Uterus (tissue), 4 donors: Measurements from ENCODE around the gene RIN2. TPM values are rescaled to one million over a fixed set of nuclear protein-coding genes. Genes with fewer than 3 reads are reported as not detected.

Experiments
- DNase-seq, 2 donors: peaks; one replicate each; pipeline ENCODE4 v3.0.0-alpha.2; 2019 to 2020
- H3K27ac ChIP-seq, 2 donors: fragments of 200-600 bp; sonication (generic); 1 replicate in 1 of 2; 2 replicates in 1 of 2; pipeline ENCODE4 v1.5.1; 2016 to 2018
- H3K27me3 ChIP-seq, 2 donors: fragments of 200-600 bp; sonication (generic); one replicate each; pipeline ENCODE4 v1.5.1; 2018 to 2019; ENCODE audit warnings: control low read depth in 1 of 2
- H3K36me3 ChIP-seq, 2 donors: fragments of 200-600 bp; sonication (generic); one replicate each; pipeline ENCODE4 v1.5.1; 2019; ENCODE audit warnings: control low read depth in 1 of 2
- H3K4me1 ChIP-seq, 2 donors: fragments of 200-600 bp; sonication (generic); one replicate each; pipeline ENCODE4 v1.5.1; 2018 to 2019; ENCODE audit warnings: control low read depth in 1 of 2
- H3K4me3 ChIP-seq, 2 donors: fragments of 200-600 bp; sonication (generic); 1 replicate in 1 of 2; 2 replicates in 1 of 2; pipeline ENCODE4 v1.5.1; 2018 to 2019; ENCODE audit warnings: mild to moderate bottlenecking in 1 of 2
- H3K9me3 ChIP-seq, 2 donors: fragments of 200-600 bp; sonication (generic); one replicate each; pipeline ENCODE4 v1.5.1; 2019; ENCODE audit warnings: control low read depth in 1 of 2
- POLR2A ChIP-seq, 2 donors: fragments of 450-650 bp; IDR thresholded peaks; one replicate each; pipeline ENCODE4 v1.6.1; 2016; ENCODE audit warnings: antibody characterized with exemption in 2 of 2, mild to moderate bottlenecking in 1 of 2, moderate library complexity in 1 of 2
- intact Hi-C: fragments of 100-400 bp; cut with DNase I; formaldehyde crosslinking; loops from one replicate; pipeline ENCODE4 v1.15.1; 2023; ENCODE audit warnings: low total_unique reads
- total RNA-seq, 4 donors: library from RNA; depleted of rRNA in 3 of 4; stranded (reverse); fragments of >200 nt in 3 of 4; gene quantifications; one replicate each; pipeline versions ENCODE4 v1.1.0 to v1.2.4, GENCODE V29; 2014 to 2023
- TF ChIP-seq, protein P1 (sequence below), 4 experiments: fragments of 200-600 bp in 2 of 4; fragments of 450-650 bp in 2 of 4; sonication (generic) in 2 of 4; IDR thresholded peaks; one replicate each; pipeline ENCODE4 v1.5.1; 2016 to 2019; ENCODE audit warnings: antibody characterized with exemption in 4 of 4, mild to moderate bottlenecking in 2 of 4, moderate library complexity in 1 of 4
- donor health status: DM: yes; HTN: yes; CAD: no.

RIN2 gene
- total RNA-seq, 4 donors from 2014 or later, result 29.7 to 77.5 (median 59.6) TPM

DNA sequence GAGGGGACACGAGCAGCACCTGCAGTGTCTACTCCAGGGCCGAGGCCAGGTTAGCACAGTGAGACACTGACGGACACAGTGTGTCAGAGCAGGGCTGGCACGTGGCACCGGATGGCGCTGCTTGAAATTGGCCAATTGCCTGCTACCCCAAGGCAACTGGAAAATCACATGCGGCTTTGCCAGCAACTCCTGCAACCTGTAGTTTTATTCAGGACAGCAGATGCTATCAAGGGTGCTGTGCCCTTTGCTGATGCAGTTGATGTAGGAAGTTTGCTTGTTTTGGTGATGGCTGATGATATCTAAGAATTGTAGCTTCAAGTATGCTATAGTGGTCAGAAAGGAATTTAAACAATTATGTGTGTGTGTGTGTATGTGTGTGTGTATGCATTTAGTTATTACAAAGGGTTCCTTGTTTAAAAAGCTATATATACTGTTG, 25.9 kb downstream of the RIN2 start:
- Histone ChIP-seq H3K4me1 (peaks cover 9 to 14% of the 10 kb centered on the region in 2 donors), H3K27me3 (no peaks in the 10 kb centered on the region), H3K27ac (no peak overlapping the region), H3K9me3 (no peaks in the 10 kb centered on the region), H3K4me3 (no peak overlapping the region), H3K36me3 (no peaks in the 10 kb centered on the region)
- TF ChIP-seq POLR2A (IDR thresholded peaks at IDR 0.05), result no peak
- TF ChIP-seq, protein P1, sequence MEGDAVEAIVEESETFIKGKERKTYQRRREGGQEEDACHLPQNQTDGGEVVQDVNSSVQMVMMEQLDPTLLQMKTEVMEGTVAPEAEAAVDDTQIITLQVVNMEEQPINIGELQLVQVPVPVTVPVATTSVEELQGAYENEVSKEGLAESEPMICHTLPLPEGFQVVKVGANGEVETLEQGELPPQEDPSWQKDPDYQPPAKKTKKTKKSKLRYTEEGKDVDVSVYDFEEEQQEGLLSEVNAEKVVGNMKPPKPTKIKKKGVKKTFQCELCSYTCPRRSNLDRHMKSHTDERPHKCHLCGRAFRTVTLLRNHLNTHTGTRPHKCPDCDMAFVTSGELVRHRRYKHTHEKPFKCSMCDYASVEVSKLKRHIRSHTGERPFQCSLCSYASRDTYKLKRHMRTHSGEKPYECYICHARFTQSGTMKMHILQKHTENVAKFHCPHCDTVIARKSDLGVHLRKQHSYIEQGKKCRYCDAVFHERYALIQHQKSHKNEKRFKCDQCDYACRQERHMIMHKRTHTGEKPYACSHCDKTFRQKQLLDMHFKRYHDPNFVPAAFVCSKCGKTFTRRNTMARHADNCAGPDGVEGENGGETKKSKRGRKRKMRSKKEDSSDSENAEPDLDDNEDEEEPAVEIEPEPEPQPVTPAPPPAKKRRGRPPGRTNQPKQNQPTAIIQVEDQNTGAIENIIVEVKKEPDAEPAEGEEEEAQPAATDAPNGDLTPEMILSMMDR (IDR thresholded peaks at IDR 0.05), result no peak
- intact Hi-C loops, result loop anchor here (5.0 kb wide), 1 partner anchor 213 kb away; no protein-coding TSS in a partner anchor
- DNase-seq, result no peak

DNA sequence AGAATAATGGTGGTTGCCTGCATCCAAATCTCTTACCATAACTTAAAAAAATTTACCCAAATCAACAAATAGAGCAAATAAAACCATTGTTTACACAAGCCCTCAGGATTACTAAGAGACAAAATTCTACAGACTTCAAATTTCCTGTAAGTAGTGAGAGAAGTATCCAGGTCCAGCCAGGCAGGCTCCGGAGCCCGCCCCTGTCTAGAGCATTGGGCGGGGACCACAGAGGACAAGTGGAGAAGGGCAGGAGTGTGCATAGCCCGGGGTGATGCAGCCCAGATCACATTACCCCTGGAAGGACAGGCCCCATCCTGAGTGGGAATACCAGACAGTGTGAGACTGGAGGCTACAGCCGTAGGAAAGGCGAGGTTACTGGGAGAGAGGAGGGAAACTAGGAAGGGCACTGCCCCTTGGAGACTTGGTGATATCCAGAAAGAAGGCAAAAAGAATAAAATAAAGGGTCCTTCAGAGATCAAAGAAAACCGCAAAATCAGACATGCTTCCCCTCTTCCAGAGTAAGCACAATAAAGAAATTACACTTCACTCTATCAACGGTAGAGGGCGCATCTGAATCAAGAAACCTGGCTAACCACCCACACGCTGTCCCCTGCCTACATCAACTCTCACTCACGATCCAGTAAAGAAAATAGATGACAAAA, 26.6 kb downstream of the RIN2 start:
- Histone ChIP-seq H3K4me3 (no peak overlapping the region), H3K4me1 (peaks cover 9 to 14% of the 10 kb centered on the region in 2 donors), H3K27ac (peak overlapping the region; percentile 65 to 79), H3K9me3 (no peaks in the 10 kb centered on the region), H3K36me3 (no peaks in the 10 kb centered on the region), H3K27me3 (no peaks in the 10 kb centered on the region)
- intact Hi-C loops, result loop anchor here (5.0 kb wide), 1 partner anchor 213 kb away; no protein-coding TSS in a partner anchor
- TF ChIP-seq, protein P1 (IDR thresholded peaks at IDR 0.05), result peak; percentile 72 to 83 (median 78)
- no peak for TF ChIP-seq POLR2A (IDR thresholded peaks at IDR 0.05)
- DNase-seq, result peak; percentile 35 to 68

DNA sequence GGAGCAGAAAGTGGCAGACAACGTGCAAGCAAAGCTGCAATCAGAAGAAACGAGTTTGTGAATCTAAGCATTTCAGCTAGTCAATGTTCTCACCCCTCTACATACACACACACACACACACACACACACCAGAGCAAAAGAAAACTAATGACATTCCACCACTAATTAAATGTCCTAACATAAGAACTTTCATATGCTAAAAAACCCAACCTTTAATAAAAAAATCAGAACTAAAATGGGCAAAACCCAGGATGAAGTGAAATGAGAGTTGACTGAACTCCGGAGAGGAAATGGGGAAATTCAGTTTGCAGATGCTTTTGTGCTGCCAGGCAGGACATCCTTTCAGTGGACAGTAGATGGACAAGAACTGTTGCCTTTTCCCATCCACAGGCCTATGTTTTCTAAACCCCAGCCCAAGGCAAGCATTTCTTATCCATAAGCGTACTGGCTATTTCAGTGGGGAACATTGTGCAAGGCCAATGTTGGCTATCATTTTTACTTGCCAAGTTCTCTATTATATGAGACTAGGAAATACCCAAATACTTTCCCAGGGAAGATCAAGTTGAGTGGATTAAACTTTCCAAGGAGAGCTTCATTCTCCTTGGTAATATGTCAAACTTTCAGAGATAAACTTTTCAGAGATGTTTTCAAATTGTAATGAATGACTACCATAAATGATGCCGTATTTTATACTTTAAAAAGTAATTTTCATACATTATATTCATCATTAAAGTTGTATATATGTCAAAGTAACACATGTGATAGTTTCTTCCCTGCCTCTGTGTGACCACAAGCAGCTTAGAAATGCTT, 27.3 kb downstream of the RIN2 start:
- H3K4me3 ChIP-seq, result no peak overlapping the region
- peaks cover 9 to 14% of the 10 kb centered on the region in 2 donors for H3K4me1 ChIP-seq
- TF ChIP-seq POLR2A (IDR thresholded peaks at IDR 0.05), result no peak
- TF ChIP-seq, protein P1 (IDR thresholded peaks at IDR 0.05), result no peak
- no peaks in the 10 kb centered on the region for H3K9me3 ChIP-seq
- peak overlapping the region; percentile 65 to 79 for H3K27ac ChIP-seq
- no peak for DNase-seq
- no peaks in the 10 kb centered on the region for H3K27me3 ChIP-seq
- intact Hi-C loops, result no loop called here
- no peaks in the 10 kb centered on the region for H3K36me3 ChIP-seq

DNA sequence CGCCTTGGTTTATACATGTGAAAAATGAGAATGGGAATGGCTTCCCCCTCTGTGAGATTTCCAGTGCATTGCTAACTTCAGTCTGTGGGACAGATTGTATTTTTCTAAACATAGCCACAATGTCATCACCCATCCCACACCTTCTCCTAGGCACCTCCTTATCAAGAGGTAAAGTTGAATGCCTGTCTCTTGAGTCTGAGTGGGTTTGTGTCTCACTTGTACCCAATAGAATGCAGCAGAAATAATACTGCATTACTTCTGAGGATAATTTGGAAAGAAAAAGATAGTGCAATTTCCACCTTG, 27.9 kb downstream of the RIN2 start:
- Histone ChIP-seq H3K9me3 (no peaks in the 10 kb centered on the region), H3K4me1 (peaks cover 9 to 14% of the 10 kb centered on the region in 2 donors), H3K36me3 (no peaks in the 10 kb centered on the region), H3K27ac (peak overlapping the region in 1 of 2 donors; percentile 79), H3K4me3 (no peak overlapping the region), H3K27me3 (no peaks in the 10 kb centered on the region)
- intact Hi-C loops, result no loop called here
- no peak for DNase-seq
- no peak for TF ChIP-seq POLR2A (IDR thresholded peaks at IDR 0.05)
- TF ChIP-seq, protein P1 (IDR thresholded peaks at IDR 0.05), result no peak

DNA sequence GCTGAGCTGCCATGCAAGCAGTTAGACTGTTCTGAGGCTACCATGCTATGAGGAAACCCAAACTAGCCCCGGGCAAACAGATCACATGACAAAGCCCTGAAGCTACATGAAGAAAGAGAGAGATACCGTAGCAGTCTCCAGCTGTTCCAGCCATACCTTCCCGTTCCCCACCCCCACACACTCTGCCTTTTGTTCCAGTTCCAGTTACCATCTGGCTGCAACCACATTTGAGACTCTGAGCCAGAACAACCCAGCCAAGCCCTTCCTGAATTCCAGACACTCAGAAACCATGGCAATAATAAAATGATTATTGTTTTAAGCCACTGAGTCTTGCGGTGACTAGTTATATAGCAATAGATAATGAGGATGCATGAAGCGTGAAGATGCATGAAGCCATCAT, 28.3 kb downstream of the RIN2 start:
- DNase-seq, result peak in 1 of 2 donors; percentile 36
- TF ChIP-seq POLR2A (IDR thresholded peaks at IDR 0.05), result no peak
- TF ChIP-seq, protein P1 (IDR thresholded peaks at IDR 0.05), result no peak
- H3K4me1 ChIP-seq, result peaks cover 9 to 14% of the 10 kb centered on the region in 2 donors
- intact Hi-C loops, result no loop called here
- peak overlapping the region in 1 of 2 donors; percentile 79 for H3K27ac ChIP-seq
- no peak overlapping the region for H3K4me3 ChIP-seq
- no peaks in the 10 kb centered on the region for H3K27me3 ChIP-seq
- no peaks in the 10 kb centered on the region for H3K36me3 ChIP-seq
- no peaks in the 10 kb centered on the region for H3K9me3 ChIP-seq
